RCC 7860 (cell line): ENCODE data around the gene C11orf21.

ENCODE experiments used
- DNase-seq: peaks from one replicate; pipeline ENCODE4 v3.0.0-alpha.2; 2015; ENCODE audit warnings: low spot score
- FAIRE-seq: peaks from 2 replicates; lab custom pipeline; 2012; peaks lifted over from hg19 to GRCh38; lab: Jason Lieb, UNC

C11orf21 gene

DNA sequence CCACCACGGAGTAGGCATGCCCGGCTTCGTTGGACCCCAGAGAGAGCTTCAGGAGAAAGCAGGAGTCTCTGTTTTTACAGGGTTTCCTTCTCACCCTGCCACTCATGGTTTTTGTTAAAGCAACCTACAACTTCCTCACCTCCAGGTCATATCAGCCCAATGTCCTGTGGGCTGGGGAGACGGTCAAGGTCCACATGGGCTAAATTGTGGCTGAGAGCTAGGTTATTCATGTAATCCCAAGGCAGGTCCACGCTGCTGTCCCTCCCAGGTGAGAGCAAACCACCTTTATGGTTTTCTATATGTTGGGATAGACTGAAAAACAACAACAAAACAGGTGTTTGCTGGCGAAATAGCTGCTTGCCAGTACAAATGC, 19.6 kb upstream of the C11orf21 start:
- FAIRE-seq: no peak
- DNase-seq: no peak

DNA sequence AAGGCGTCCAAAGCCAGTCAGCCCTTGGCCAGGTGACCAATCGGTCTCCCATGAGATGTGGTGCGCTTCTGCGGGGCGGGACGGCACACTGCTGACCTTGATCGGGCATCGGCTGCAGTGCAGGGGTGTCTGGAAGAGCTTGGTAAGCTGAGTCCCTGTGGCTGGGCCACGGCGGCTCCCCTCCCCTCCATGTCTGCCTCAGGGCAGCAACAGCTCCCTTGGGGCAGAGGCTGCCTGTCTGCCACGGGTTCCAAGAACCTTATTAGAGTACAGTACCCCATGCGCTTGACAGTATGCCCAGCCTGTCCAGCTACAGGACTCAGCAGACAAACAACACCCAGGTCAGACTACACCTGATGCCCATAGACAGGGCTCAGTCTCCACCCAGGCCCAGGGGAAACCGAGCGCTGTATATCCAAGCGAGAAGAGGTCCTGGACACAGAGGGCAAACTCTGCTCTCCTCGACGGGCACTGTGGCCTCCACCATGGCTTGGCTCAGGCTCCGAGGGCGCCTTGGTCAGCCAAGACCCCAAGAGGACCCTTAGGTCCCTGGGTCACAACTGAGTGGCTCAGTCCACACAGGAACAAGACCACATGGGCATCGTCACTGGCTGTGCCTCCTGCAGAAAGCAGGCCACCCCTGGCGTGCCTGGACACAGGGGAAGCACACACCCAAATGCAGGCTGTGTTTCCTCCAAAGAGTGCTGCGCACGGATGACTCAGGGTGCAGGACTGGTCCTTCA, 19.0 kb upstream of the C11orf21 start:
- DNase-seq (no peak), FAIRE-seq (no peak)

GRCh38 chr11:2319791-2320472, 18.2 kb upstream of the C11orf21 start:
- FAIRE-seq: no peak

DNA sequence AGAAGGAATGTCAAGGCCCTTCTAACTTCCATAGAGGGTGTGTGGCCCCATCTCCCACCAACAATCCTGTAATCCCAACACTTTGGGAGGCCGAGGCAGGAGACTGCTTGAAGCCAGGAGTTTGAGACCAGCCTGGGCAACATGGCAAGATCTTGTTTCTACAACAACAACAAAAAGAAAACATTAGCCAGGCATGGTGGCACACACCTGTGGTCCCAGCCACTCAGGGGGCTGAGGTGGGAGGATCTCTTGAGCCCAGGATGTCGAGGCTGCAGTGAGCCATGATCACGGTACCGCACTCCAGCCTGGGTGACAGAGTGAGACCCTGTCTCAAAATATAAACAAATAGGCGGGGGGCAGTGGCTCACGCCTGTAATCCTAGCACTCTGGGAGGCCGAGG, 17.0 kb upstream of the C11orf21 start:
- DNase-seq (no peak), FAIRE-seq (no peak)

More at GRCh38 chr11:2319791-2320472, 18.2 kb upstream of the C11orf21 start:
- DNase-seq: no peak

DNA sequence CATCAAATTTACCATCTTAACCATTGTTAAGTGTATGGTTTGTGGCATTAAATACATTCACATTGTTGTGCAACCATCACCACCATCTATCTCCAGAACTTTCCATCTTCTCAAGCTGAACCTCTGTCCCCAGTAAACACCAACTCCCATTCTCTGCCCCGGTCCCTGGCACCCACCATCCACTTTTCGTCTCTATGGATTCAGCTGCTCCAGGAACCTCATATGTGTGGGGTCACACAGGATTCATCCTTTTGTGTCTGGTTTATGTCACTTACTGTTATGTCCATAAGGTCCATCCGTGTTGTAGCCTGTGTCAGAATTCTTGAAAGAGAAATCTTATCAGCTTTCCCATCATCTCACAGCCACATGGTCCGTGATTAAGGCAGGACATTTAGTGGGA, 16.4 kb upstream of the C11orf21 start:
- FAIRE-seq: no peak
- DNase-seq: no peak

DNA sequence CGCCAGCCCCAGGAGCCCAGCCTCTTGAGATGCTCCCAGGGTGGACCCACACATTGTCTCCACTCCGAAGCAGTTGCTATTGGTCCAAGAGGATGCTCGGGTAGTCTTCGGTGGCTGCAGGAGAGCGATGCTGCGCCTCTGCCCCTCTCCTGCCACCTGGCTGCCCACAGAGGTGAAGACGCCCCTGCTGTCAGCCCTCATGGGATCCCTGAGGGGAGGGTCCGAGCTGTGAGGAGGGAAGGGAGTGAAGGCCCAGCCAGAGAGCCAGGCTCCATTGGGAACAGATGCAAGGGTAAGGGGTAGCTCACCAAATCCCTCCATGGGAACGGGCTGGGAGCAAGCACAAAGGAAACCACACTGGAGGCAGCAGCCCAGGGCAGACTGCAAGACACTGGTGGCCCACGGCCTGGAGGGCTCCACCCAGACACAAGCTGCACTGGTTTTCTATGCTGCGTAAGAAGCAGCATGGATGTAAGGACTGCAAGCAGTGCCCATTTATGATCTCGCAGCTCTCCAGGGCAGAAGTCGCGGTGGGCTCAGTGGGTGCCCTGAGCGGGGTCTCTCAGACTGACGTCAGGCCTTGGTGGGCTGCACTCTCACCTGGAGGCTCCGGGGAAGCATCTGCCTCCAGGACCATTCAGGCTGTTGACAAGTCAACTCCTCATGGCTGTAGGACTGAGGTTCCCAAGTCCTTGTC, 15.8 kb upstream of the C11orf21 start:
- DNase-seq: no peak
- FAIRE-seq: no peak

DNA sequence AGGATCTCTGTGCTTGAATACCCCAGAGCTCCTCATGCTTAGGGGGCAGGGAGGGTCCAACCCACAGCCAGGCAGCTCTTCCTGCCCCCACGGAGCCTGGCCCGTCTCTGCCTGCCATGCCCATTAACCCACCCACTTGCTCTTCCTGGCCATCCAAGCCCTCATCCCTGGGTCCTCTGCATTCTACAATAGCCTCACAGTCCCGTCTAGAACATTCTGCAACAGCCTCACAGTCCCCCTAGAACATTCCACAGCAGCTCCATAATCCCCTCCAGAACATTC, 15.2 kb upstream of the C11orf21 start:
- FAIRE-seq (no peak), DNase-seq (no peak)

GRCh38 chr11:2316169-2316962, 14.6 kb upstream of the C11orf21 start:
- FAIRE-seq (no peak), DNase-seq (no peak)

DNA sequence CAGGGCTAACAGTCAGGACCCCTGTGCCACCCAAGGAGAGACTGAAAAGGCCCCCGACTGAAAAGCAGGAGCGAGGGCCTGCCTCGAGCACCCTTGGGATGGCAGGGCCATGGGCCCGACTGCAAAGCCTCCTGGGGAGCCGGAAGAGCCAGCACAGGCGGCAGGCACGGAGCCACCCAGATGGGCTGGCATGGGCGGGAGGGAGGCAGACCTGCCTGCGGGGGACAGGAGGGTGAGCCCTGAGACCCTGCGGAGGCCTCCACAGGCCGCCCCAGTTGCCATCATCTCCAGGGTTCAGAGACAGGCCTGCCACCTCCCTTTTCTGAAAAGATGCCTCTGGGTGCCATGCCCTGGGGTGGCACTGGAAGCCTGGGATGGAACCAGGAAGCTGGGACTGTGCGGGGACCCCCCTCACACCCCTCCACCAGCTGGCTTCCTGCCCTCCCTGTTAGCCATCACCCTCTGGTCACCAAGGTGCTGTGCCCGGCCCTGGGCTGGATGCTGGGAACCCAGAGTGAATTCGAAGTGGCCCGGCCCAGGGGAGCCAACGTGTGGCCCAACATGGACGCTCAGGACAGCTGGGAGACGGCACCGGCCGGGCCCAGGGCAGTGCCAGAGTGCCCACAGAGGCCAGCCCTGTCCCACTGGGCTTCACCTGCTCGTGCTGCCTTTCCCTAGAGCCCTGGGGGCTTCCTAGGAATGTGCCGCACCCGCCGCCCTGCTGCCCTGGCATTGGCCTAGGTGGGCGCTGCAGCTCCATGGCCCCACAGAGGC, 13.9 kb upstream of the C11orf21 start:
- DNase-seq: no peak
- no peak for FAIRE-seq

DNA sequence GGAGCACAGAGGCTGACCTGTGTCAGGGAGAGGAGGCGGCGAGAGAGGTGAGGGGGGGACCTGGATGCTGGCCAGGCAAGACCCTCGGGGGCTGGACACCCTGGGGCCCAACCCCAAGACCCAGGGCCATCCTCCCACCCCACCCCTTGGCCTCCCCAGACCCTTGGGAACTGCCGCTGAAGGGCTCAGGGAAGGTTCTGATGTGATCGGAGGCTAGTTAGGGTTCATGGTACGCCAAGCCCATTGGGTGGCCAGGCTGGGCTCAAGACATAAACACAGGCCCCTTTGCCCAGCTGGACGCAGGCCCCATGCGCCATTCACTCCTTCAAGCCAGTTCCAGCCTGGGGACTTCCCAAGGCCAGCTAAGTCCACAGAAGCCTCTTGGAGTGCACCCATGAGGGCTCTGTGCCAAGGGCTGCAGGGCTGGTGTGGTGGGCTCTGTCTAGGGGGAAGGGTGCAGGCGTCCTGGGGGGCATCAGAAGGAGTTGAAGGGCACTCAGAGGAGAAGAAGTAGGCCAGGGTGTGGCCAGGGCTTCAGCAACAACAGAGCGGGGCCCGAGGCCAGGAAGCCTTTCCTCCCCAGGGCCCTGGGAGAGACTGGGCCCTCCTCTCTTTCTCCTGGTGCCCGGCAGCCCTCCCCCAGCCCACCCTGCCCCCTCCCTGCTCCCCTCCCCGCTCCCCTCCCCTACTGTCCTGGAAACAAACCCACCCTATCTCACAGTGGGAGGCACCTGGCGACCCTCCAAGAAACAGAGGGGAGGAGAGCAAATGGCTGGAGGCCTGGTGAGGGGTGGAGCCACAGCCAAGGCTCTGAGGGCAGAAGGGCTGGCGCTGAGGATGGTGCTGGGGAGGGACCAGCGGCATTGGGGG, 13.0 kb upstream of the C11orf21 start:
- no peak for FAIRE-seq
- DNase-seq: no peak

DNA sequence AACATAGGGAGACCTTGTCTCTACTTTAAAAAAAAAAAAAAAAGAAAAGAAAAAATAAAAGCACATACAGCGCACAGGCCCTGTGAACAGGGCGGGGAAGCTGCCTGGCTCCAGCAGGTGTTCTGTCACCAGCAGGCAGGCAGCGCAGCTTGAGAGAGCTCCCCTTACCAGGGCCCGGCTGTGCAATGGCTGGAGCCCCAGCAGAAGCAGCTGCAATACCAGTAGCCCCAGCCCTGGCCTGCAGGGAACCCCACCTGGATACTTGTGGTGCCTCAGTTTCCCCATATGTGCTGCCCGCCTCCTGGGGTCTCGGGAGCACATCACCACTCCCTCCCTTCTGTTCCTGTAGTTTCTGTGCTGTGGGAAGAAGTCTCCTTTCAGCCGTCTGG, 12.4 kb upstream of the C11orf21 start:
- FAIRE-seq (no peak), DNase-seq (no peak)

DNA sequence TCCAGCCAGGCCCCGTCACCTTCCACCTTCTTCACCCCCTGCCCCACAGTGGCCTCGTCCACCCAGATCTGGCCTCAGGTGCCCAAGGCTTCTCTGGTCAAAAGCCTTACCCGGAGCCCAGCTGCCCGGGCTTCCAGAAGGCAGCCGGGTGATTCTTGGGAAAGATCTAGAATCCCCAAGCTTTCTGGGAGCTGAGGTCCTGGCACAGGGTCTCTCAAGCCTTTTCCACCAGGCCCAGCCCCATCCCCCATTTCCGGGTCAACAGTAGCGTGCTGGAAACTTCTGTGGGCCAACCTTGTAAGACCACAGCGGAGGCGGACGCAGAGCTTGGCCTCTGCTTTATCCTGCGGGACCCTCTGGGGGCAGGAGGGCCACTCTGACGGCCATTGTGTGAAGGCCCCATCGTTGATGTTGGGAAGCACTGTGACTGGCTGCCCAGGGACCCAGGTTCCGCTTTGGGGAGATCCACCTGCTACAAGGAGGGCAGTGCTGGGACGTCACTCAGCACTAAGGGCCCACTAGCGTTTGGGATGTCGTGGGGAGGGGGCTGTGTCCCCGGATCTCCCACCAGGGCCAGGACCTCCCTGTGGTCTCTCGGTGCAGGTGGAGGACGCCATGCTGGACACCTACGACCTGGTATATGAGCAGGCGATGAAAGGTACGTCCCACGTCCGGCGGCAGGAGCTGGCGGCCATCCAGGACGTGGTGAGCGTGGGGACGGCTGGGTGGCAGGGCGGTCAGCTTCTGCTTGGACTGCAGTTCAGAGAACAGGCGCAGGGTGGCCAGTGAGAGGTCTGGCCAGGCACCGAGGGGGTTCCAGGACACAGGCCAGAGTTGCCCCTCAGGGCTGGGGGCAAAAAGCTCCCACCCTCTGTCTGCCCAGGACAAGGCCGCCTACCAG, 11.6 kb upstream of the C11orf21 start:
- FAIRE-seq: no peak
- no peak for DNase-seq

GRCh38 chr11:2312232-2313042, 10.7 kb upstream of the C11orf21 start:
- FAIRE-seq (no peak), DNase-seq (peak; percentile 45)

DNA sequence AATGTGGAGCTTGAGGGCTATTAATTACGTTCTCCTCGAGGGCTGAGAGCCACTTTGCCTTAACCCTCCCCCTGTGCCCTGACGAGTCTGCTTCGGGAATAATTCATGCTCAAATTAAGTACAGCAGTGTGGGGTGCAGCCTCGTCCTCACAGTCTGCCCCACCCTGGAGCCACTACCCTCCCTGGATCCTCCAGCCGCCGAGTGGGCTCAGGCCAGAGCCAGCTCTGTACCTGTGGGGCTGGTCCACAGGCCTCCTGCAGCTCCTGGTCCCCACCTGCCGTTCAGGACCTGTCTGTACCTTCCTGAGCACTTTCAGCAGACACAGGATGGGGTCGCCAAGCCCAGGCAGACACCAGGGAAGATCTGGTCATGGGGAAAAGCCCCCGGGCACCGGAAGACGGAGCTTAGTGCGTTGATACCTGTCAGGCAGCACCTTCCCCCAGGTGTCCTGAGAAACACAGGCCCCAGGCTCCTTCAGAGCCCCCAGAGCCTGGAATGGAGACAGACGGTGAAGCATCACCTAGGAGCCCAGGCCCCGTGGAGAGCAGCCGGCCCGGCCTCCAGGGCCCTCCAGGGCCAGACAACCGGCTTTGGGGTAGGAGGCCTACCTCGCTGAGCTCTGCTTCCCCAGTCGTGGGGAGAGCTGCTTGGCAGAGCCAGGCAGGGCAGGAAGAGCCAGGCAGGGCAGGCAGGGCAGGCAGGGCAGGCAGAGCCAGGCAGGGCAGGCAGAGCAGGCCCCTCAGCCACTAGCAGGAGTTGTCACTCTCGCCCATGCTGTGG, 9.8 kb upstream of the C11orf21 start:
- FAIRE-seq: no peak
- DNase-seq: no peak

- DNase-seq: no peak
- FAIRE-seq: no peak
These were observed 9.2 kb upstream of the C11orf21 start for GRCh38 chr11:2310786-2311352.

GRCh38 chr11:2310073-2310785, 8.5 kb upstream of the C11orf21 start:
- FAIRE-seq (no peak), DNase-seq (no peak)
